HUES48 (cell line): ENCODE measurements around the gene BCAM.

Source experiments
- H3K27ac ChIP-seq: one replicate; pipeline ENCODE4 v1.7.0; 2013; ENCODE audit warnings: low read depth, low read length, inconsistent platforms
- H3K27me3 ChIP-seq: 2 replicates; pipeline ENCODE4 v1.6.1; 2013; ENCODE audit warnings: mild to moderate bottlenecking, low read length; ENCODE audit not compliant: control insufficient read depth, insufficient read depth
- H3K36me3 ChIP-seq: 2 replicates; pipeline ENCODE4 v1.6.1; 2013; ENCODE audit warnings: low read length; ENCODE audit not compliant: control insufficient read depth, insufficient read depth
- H3K4me1 ChIP-seq: 2 replicates; pipeline ENCODE4 v1.6.1; 2013; ENCODE audit warnings: mild to moderate bottlenecking, low read length; ENCODE audit not compliant: control insufficient read depth, insufficient read depth
- H3K4me3 ChIP-seq: 2 replicates; pipeline ENCODE4 v1.5.1; 2013; ENCODE audit warnings: mild to moderate bottlenecking, low read depth, low read length
- H3K9ac ChIP-seq: 2 replicates; pipeline ENCODE4 v1.6.1; 2013; ENCODE audit warnings: mild to moderate bottlenecking, low read depth, low read length, moderate library complexity
- H3K9me3 ChIP-seq: 2 replicates; pipeline ENCODE4 v1.6.1; 2013; ENCODE audit warnings: low read length; ENCODE audit not compliant: control insufficient read depth, insufficient read depth

Gene BCAM

DNA sequence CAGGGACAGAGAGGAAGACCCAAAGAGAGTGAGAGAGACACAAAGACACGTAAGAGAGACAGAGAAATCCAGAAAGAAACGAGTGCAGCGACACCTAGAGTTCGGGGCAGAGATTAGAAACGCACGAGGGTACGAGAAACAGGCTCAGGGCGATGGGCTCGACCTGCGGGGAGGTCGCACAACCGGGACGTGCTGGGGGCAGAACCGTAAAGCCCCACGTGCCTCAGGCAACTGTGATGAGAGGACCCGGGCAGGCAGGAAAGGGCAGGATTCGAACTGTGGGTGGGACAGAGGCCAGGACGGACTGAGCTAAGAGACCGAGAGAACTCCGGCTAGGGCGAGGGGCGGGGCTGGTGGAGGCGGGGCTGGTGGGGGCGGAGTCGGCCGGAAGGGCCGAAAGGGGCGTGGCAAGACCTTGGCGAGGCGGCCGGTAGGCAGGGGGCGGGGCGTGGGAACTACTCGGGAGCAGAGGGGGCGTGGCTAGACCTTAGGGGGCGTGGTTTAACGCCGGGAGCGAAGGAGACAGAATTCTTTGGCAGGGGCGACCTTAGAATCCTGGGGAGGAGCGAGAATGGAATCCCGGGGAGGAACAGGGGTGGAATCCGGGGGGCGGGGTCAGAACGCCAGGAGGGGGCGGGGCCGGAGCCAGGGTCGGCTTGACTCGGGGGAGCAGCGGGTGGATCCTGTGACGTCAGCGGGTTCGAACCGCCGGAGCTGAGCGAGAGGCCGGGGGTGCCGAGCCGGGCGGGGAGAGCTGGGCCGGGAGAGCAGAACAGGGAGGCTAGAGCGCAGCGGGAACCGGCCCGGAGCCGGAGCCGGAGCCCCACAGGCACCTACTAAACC lies 36.9 kb downstream of the BCAM start, which contains the start of gene NECTIN2:
TSS of gene NECTIN2 (plus strand) at position 686 of the 843 bp plus-strand sequence. CDS start 229 bp downstream, outside the sequence.
- Histone ChIP-seq H3K4me1 (peaks cover 19% of the 10 kb centered on the region), H3K9me3 (no peaks in the 10 kb centered on the region), H3K27me3 (peaks cover 3% of the 10 kb centered on the region; the same call in 1 of the 2 replicates), H3K9ac (peak within 1 kb of the TSS; percentile 72), H3K4me3 (peak within 1 kb of the TSS; percentile 74), H3K27ac (peak within 1 kb of the TSS; percentile 97), H3K36me3 (peaks cover 4% of the 10 kb centered on the region; the same call in 1 of the 2 replicates)

DNA sequence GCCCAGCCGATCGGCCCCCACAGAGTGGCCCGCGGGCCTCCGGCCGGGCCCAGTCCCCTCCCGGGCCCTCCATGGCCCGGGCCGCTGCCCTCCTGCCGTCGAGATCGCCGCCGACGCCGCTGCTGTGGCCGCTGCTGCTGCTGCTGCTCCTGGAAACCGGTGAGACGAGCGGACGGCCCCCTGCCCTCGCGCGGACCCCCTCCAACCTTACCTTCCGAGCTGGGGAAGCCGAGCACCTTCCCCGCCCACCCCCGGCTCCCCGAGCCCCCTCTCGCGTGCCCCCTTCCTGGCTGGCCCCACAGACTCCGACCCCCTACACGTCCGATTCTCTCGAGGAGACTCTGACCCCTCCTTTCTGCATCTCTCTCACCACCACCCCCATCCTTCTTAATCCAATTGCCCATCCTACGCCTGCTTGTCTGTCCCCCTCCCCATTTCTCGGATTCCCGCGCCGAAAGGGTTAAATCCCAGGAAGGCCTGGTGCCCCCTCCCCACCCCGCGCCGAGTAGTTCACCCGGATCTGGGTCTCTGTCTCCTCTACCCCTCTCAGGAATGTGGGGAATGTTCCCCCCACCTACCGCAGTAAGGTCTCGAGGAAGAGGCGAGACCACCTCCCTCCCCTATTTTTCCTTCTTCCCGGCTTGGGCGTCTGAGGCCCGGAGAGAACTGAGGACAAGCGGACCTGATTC lies 37.7 kb downstream of the BCAM start:
- Histone ChIP-seq H3K27me3 (peaks cover 3% of the 10 kb centered on the region; the same call in 1 of the 2 replicates), H3K4me1 (peaks cover 19% of the 10 kb centered on the region), H3K9me3 (no peaks in the 10 kb centered on the region), H3K27ac (peak overlapping the region; percentile 97), H3K9ac (peak overlapping the region; percentile 72), H3K36me3 (peaks cover 9% of the 10 kb centered on the region), H3K4me3 (peak overlapping the region; percentile 74)

DNA sequence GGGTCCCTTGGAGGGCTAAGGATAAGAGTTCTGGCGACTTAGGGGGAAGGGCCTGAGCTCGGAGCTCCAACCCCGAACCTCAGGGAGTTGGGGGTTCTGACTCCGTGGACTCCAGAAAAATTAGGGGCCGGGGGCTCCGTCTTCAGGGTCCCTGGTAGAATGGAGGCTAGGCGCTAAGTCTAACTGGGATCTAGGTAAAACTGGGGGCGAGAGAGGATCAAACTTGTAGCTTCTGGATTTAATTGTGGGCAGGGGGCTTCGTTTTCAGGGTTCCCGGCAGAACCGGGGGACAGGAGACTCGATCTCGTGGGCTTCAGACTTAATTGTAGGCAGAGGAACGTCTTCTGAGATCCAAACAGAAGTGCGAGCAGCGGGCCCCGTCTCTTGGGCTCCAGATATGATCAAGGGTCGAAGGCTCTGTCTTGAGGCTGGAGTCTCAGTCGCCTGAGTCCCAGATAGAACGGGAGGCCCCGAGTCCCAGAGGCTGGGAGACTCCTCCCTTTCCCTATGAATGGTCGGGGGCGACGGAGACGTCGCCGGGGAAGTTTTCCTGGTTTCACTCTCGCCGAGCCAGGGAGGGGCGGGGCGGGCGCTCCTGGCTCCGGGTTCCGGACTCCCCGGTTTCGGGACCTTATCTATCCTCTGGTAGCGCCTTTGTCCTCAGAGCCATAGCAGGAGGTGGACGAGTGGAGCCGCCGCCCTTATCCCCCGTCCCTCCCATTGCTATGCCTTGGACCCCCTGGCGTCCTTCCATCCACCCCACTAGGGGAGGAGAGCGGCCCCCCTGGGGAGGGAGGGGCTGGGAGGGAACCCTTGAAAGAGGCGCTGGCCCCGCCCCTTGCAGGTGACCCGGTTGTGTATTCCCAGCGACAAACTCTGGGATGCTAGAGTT lies 38.5 kb downstream of the BCAM start:
- H3K27ac ChIP-seq, result peak overlapping the region; percentile 97
- H3K27me3 ChIP-seq, result peaks cover 3% of the 10 kb centered on the region; the same call in 1 of the 2 replicates
- peak overlapping the region; percentile 74 for H3K4me3 ChIP-seq

DNA sequence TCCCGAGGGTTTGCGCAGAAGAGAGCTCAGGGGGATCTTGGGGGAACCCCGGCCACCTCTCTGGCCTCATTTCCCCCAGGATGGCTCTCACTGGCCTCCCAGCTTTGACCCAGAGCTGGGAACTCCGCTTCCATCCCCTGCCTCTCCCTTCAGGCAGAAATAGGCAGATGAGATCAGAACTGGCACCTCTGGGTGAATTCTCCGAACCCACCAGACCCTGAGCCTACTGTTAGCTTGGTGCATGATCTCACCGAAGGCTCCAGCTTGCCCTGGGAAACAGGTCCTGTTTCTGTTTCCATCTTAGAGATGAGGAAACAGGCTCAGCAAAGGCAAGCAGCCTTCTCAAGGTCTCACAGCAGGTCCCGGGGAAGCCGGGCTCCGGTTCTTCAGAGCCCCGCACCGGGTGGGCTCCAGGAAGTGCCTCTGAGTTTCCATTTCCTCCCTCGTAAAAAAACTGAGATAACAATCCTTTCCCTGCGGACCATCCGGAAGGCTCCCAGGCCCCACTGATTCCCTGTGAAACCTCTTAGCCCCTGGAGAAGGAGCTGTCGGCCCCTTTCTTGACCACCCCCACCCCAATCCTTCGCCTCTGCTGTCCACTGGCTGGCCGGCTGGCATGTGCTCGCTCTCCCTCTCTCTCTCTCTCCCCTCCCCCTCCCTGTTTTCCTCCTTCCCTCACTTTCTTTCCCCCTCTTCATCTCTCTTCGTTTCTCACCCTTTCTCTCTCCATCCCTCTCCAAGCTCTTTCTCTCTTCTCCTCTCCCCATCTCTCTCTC lies 39.3 kb downstream of the BCAM start:
- Histone ChIP-seq H3K27me3 (peaks cover 3% of the 10 kb centered on the region; the same call in 1 of the 2 replicates), H3K4me1 (peaks cover 19% of the 10 kb centered on the region), H3K9ac (peak overlapping the region; percentile 67; the same call in 1 of the 2 replicates), H3K4me3 (peak overlapping the region; percentile 74), H3K36me3 (peaks cover 17% of the 10 kb centered on the region), H3K27ac (peak overlapping the region; percentile 97), H3K9me3 (no peaks in the 10 kb centered on the region)

More for the DNA sequence above, 38.5 kb downstream of the BCAM start:
- Histone ChIP-seq H3K4me1 (peaks cover 19% of the 10 kb centered on the region), H3K9me3 (no peaks in the 10 kb centered on the region), H3K36me3 (peaks cover 11% of the 10 kb centered on the region), H3K9ac (peak overlapping the region; percentile 72)

DNA sequence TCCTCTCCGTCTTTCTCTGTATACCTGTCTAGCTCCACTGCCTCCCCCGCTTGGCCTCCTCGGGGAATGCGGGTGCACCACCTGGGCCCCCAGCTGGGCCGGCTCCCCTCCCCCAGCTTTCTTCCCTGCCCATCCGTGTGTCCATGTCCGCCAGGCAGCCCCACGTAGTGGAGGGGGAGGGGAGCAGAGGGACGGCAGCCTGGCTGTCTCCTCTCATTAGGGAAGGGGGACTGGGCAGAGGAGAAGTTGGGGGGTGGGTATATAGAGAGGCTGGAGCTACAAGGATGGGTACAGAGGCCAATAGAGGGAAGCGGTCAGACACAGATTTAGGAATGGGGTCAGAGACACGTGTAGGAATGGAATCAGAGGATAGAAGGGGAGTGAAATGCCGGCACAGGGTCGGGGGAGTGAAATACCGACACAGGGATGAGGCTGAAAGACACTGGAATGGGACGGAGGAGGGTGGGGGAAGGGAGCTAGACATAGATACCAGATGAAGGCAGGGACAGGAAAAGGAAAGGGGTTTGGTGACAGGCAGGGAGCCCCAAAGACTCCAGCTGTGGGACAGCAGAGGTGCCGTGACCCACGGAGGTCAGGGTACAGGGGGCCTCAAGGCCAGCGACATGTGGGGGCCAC lies 40.0 kb downstream of the BCAM start:
- peak overlapping the region; percentile 74 for H3K4me3 ChIP-seq
- H3K36me3 ChIP-seq, result peaks cover 20% of the 10 kb centered on the region
- H3K9me3 ChIP-seq, result no peaks in the 10 kb centered on the region
- peaks cover 19% of the 10 kb centered on the region for H3K4me1 ChIP-seq
- H3K27ac ChIP-seq, result peak overlapping the region; percentile 97
- no peak overlapping the region for H3K9ac ChIP-seq
- peaks cover 3% of the 10 kb centered on the region; the same call in 1 of the 2 replicates for H3K27me3 ChIP-seq

DNA sequence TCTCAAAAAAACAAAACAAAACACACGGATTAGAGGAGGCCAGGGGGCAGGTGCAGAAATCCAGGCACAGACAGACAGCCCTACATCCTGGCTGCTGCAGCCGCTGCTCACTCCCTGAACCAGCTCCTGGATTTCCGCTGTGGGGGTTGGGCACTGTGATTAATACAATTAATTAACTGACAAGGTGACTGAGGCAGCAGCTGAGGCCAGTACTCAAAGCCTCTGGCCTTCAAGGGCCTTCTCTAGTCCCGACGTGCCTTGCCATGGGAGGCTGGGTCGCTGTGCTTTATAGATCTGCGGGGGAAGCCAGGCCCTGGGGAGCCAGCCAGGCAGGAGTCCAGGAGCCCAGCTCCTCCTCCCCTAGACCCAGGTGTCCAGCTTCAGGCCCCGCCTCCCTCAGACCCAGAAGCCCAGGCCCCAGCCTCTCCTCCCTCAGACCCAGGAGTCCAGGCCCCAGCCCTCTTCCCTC lies 41.8 kb downstream of the BCAM start:
- H3K9ac ChIP-seq, result no peak overlapping the region; the same call in 1 of the 2 replicates

DNA sequence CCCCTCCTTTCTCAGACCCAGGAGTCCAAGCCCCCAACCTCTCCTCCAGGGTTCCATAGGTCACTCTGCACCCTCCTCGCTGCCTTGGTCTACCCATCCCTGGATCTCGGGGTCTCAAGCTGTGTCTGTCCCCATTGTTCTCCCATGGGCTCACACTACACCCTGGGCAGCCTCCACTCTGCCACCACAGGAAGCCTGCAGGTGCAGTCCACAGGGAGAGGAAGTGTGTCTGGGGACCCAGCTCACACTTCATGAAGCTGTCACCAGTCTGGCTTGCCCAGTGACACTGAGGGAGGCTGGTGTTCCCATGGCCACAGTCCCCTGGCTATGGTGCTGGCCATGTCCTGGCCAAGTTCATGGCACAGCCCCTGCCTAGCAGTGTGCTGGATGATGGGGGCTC lies 42.5 kb downstream of the BCAM start:
- Histone ChIP-seq H3K9me3 (no peaks in the 10 kb centered on the region), H3K36me3 (peaks cover 24% of the 10 kb centered on the region), H3K9ac (no peak overlapping the region), H3K27ac (no peak overlapping the region), H3K27me3 (no peaks in the 10 kb centered on the region), H3K4me1 (peaks cover 19% of the 10 kb centered on the region), H3K4me3 (no peak overlapping the region)

More for the DNA sequence above, 41.8 kb downstream of the BCAM start:
- Histone ChIP-seq H3K36me3 (peaks cover 20% of the 10 kb centered on the region), H3K4me1 (peaks cover 19% of the 10 kb centered on the region), H3K4me3 (no peak overlapping the region), H3K27ac (no peak overlapping the region), H3K9me3 (no peaks in the 10 kb centered on the region), H3K27me3 (no peaks in the 10 kb centered on the region)

DNA sequence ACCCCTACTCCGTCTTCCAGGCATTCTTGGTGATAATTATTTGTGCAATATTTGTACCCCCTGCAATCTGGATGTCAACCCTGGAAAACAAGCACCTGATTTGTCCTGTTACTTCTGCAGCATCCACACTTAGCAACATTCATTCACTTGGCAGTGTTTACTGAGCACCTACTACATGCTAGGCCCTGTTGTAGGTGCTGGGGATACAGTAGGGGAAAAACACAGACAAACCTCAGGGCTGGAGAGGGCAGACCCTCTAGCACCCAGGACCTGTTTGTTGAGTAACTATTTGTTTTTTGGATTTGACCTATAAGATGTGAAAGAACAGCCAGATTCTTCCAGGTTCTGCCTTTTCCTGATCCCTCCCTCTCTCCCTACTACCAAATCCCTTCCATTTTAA lies 46.7 kb downstream of the BCAM start:
- no peak overlapping the region for H3K27ac ChIP-seq
- H3K9me3 ChIP-seq, result no peaks in the 10 kb centered on the region
- no peaks in the 10 kb centered on the region for H3K27me3 ChIP-seq
- peaks cover 31% of the 10 kb centered on the region for H3K36me3 ChIP-seq
- H3K4me3 ChIP-seq, result no peak overlapping the region
- no peak overlapping the region for H3K9ac ChIP-seq
- H3K4me1 ChIP-seq, result peaks cover 2% of the 10 kb centered on the region; the same call in 1 of the 2 replicates

DNA sequence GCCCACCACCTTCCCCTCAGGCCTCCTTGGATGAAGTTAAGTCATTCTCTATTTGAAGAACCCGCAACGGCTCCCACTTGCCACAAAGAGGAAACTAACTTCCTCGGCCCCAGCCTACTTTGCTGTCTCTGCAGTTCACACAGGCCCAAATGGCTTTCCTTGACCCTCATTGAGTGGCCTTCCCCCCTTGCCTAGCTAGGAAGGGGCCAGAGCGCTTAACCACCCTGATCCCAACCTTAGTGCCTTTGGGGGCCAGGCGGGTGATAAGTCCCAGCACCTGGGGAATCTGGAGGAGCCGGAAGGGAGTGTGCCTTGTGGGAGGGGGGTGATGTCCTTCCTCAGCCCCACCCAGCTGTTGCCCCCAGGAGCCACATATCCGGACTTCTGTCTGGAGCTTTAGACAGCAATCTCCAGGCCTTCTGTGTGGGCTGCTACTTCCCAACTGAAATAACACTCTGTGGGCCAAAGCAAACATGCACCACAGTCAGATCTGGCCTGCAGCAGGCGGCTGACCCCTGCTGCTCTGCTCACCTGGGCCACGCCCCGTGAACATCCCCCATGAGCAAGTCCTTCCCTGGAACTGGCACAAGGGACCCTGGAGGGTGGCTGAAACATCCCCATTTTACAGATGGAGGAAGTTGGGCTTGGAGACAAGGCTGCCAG lies 47.6 kb downstream of the BCAM start:
- Histone ChIP-seq H3K4me3 (no peak overlapping the region), H3K36me3 (peaks cover 31% of the 10 kb centered on the region), H3K27me3 (no peaks in the 10 kb centered on the region), H3K4me1 (no peaks in the 10 kb centered on the region), H3K9me3 (no peaks in the 10 kb centered on the region), H3K27ac (no peak overlapping the region), H3K9ac (no peak overlapping the region)
